Subcutaneous adipose tissue (tissue), 4 donors: Measurements from ENCODE around the gene NME2. TPM values are rescaled to one million over a fixed set of nuclear protein-coding genes. Genes with fewer than 3 reads are reported as not detected.

Source experiments
- CTCF ChIP-seq: fragments of 450-650 bp; IDR thresholded peaks from one replicate; pipeline ENCODE4 v1.5.1; 2016; ENCODE audit warnings: low read depth, mild to moderate bottlenecking, control low read depth, antibody characterized with exemption, moderate library complexity
- total RNA-seq, 4 donors: library from RNA; depleted of rRNA; stranded (reverse); fragments of >200 nt; gene quantifications; one replicate each; pipeline ENCODE4 v1.1.0, GENCODE V29; 2016

The NME2 gene
- total RNA-seq, 4 donors from 2014 or later: 254 to 500 (median 385) TPM

GRCh38 chr17:51121620-51122472, 44.4 kb upstream of the NME2 start:
- TF ChIP-seq CTCF: no peak

GRCh38 chr17:51124640-51125503, 41.3 kb upstream of the NME2 start:
- TF ChIP-seq CTCF: no peak

- TF ChIP-seq CTCF: no peak
These were observed 38.1 kb upstream of the NME2 start for GRCh38 chr17:51128076-51128475.

GRCh38 chr17:51132964-51133319, 33.3 kb upstream of the NME2 start:
- TF ChIP-seq CTCF: no peak

GRCh38 chr17:51133365-51133764, 32.8 kb upstream of the NME2 start:
- no peak for TF ChIP-seq CTCF

- TF ChIP-seq CTCF: no peak
These were observed 30.3 kb upstream of the NME2 start for GRCh38 chr17:51135956-51136355.

GRCh38 chr17:51142597-51142996, 23.6 kb upstream of the NME2 start:
- no peak for TF ChIP-seq CTCF
